Measurements from ENCODE around the gene FHAD1. TPM values are rescaled to one million over a fixed set of nuclear protein-coding genes. Genes with fewer than 3 reads are reported as not detected.

The FHAD1 gene
- total RNA-seq, 1 experiment from 2014 or later: 1.9 TPM

- no peak overlapping the region for H2AK5ac ChIP-seq (ENCODE audit: insufficient read length, low read length)
- H3K4ac ChIP-seq (ENCODE audit: low read depth, low read length): no peak overlapping the region
- H3K9me3 ChIP-seq (ENCODE audit: control insufficient read depth, low read depth, low read length): no peaks in the 10 kb centered on the region
- no peaks in the 10 kb centered on the region; the same call in 1 of the 2 replicates for H3K27me3 ChIP-seq (ENCODE audit: insufficient read depth, low read length)
- no peak overlapping the region for H2BK5ac ChIP-seq (ENCODE audit: insufficient read length, low read length)
- TF ChIP-seq, protein P1, sequence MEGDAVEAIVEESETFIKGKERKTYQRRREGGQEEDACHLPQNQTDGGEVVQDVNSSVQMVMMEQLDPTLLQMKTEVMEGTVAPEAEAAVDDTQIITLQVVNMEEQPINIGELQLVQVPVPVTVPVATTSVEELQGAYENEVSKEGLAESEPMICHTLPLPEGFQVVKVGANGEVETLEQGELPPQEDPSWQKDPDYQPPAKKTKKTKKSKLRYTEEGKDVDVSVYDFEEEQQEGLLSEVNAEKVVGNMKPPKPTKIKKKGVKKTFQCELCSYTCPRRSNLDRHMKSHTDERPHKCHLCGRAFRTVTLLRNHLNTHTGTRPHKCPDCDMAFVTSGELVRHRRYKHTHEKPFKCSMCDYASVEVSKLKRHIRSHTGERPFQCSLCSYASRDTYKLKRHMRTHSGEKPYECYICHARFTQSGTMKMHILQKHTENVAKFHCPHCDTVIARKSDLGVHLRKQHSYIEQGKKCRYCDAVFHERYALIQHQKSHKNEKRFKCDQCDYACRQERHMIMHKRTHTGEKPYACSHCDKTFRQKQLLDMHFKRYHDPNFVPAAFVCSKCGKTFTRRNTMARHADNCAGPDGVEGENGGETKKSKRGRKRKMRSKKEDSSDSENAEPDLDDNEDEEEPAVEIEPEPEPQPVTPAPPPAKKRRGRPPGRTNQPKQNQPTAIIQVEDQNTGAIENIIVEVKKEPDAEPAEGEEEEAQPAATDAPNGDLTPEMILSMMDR (conservative IDR thresholded peaks at IDR 0.05): no peak
- peaks cover 0 to 7% of the 10 kb centered on the region in 2 experiments; a peak in 1 of 4 replicates for H3K4me1 Mint-ChIP-seq
- H3K4me3 Mint-ChIP-seq: no peak overlapping the region
- H3K79me1 ChIP-seq (ENCODE audit: insufficient read depth, low read depth, low read length, poor library complexity, severe bottlenecking): no peaks in the 10 kb centered on the region
- no peak overlapping the region for H2BK15ac ChIP-seq (ENCODE audit: low read depth, low read length)
- H3K18ac ChIP-seq (ENCODE audit: insufficient read length, low read depth, low read length): no peak overlapping the region
- no peak overlapping the region for H3K14ac ChIP-seq (ENCODE audit: insufficient read depth, low read length)
- 100% methylated on average over 1 of the region's 11 CpGs for WGBS (ENCODE audit: extremely low coverage, insufficient read length, low lambda C conversion rate)
- DNase-seq: no peak
- H3K23me2 ChIP-seq (ENCODE audit: insufficient read length, low read depth, low read length, poor library complexity, severe bottlenecking): no peaks in the 10 kb centered on the region
- H3K56ac ChIP-seq (ENCODE audit: insufficient read length, low read depth, low read length): no peak overlapping the region
- peaks cover 17% of the 10 kb centered on the region for H3K27me3 Mint-ChIP-seq (ENCODE audit: low read depth)
- no peak overlapping the region for H2BK12ac ChIP-seq (ENCODE audit: insufficient read length, low read depth, low read length)
- H2AFZ ChIP-seq (ENCODE audit: low read length): no peak overlapping the region
- no peak overlapping the region for H4K8ac ChIP-seq (replicated peaks; ENCODE audit: insufficient read length, low read depth, low read length)
- no peaks in the 10 kb centered on the region for H4K20me1 ChIP-seq (ENCODE audit: control insufficient read depth, insufficient read depth, insufficient read length)
- no peak overlapping the region for H3T11ph ChIP-seq (ENCODE audit: low read length)
- H2BK120ac ChIP-seq (ENCODE audit: low read depth, low read length, poor library complexity, severe bottlenecking): no peak overlapping the region
- no peak overlapping the region for H2BK20ac ChIP-seq (ENCODE audit: low read depth, low read length, poor library complexity, severe bottlenecking)
- no peaks in the 10 kb centered on the region for H3K79me2 ChIP-seq (ENCODE audit: insufficient read depth, low read length)
- no peak overlapping the region for H3K27ac Mint-ChIP-seq
- H3K9ac ChIP-seq (ENCODE audit: extremely low read depth, insufficient read length, low read length): no peak overlapping the region
- H3K9me3 Mint-ChIP-seq: peaks cover 0 to 3% of the 10 kb centered on the region in 2 experiments; a peak in 2 of 5 replicates
- H3K36me3 Mint-ChIP-seq (ENCODE audit: insufficient read depth in 1 of 3, low read depth in 3 of 3): peaks cover 0 to 1% (median under 1%) of the 10 kb centered on the region in 3 experiments; a peak in 5 of 7 replicates
- no peak overlapping the region for H4K91ac ChIP-seq (ENCODE audit: insufficient read length, low read depth, low read length)
- H3K23ac ChIP-seq (ENCODE audit: insufficient read length, low read depth, low read length): no peak overlapping the region
- H3K27ac ChIP-seq (ENCODE audit: insufficient read length, low read depth, low read length): no peak overlapping the region
- H3K4me2 ChIP-seq (ENCODE audit: insufficient read depth, insufficient read length, low read length): no peak overlapping the region
- H3K4me1 ChIP-seq (ENCODE audit: insufficient read depth, low read length): no peaks in the 10 kb centered on the region
- no peak overlapping the region for H4K5ac ChIP-seq (ENCODE audit: insufficient read length, low read depth, low read length)
Measured at GRCh38 chr1:15332952-15333715, 86.1 kb downstream of the FHAD1 start.
